SK-N-SH treated with all-trans-retinoic acid at 6 μM for 48 hours (cell line): Measurements from ENCODE around the gene TWF2.
A peak's percentile ranks its signal among the peaks of the same experiment; 100 is the strongest.

Experiments used
- ARNTL ChIP-seq: fragments of 450-650 bp; formaldehyde crosslinking; IDR thresholded peaks from 2 replicates; pipeline ENCODE4 v1.5.0; 2020; ENCODE audit warnings: low read depth, mild to moderate bottlenecking, moderate library complexity, borderline replicate concordance
- BACH2 ChIP-seq: fragments of 250-450 bp; sonication (Bioruptor Pico); IDR thresholded peaks from 2 replicates; pipeline ENCODE4 v1.9.0; 2021; ENCODE audit warnings: mild to moderate bottlenecking, borderline replicate concordance
- ESRRG ChIP-seq: fragments of 250-450 bp; sonication (Bioruptor Pico); IDR thresholded peaks from 2 replicates; pipeline ENCODE4 v1.6.1; 2021; ENCODE audit warnings: mild to moderate bottlenecking
- RARB ChIP-seq: fragments of 250-450 bp; sonication (Bioruptor Pico); IDR thresholded peaks from 2 replicates; pipeline ENCODE4 v1.8.0; 2021; ENCODE audit warnings: mild to moderate bottlenecking, moderate library complexity
- TCF4 ChIP-seq: fragments of 250-450 bp; sonication (Bioruptor Pico); IDR thresholded peaks from 2 replicates; pipeline ENCODE4 v1.8.0; 2021; ENCODE audit warnings: mild to moderate bottlenecking, moderate library complexity, borderline replicate concordance
- ZC3H10 ChIP-seq: fragments of 250-450 bp; sonication (Bioruptor Pico); IDR thresholded peaks from 2 replicates; pipeline ENCODE4 v1.5.1; 2021; ENCODE audit warnings: mild to moderate bottlenecking, moderate library complexity
- ZFP3 ChIP-seq: fragments of 250-450 bp; sonication (Bioruptor Pico); IDR thresholded peaks from 2 replicates; pipeline ENCODE4 v1.5.0; 2020; ENCODE audit warnings: mild to moderate bottlenecking, moderate library complexity
- ZFP30 ChIP-seq: fragments of 450-650 bp; formaldehyde crosslinking; IDR thresholded peaks from 2 replicates; pipeline ENCODE4 v1.5.0; 2022; ENCODE audit warnings: mild to moderate bottlenecking, moderate library complexity
- TF ChIP-seq, protein P1 (sequence below): fragments of 250-450 bp; sonication (Bioruptor Pico); IDR thresholded peaks from 2 replicates; pipeline ENCODE4 v1.8.0; 2020; ENCODE audit warnings: mild to moderate bottlenecking, moderate library complexity, borderline replicate concordance
- TF ChIP-seq, protein P2 (sequence below): fragments of 250-450 bp; sonication (Bioruptor Pico); IDR thresholded peaks from 2 replicates; pipeline ENCODE4 v1.5.1; 2020; ENCODE audit warnings: low read depth, mild to moderate bottlenecking, moderate library complexity
- TF ChIP-seq, protein P3 (sequence below): fragments of 250-450 bp; sonication (Bioruptor Pico); IDR thresholded peaks from 2 replicates; pipeline ENCODE4 v1.8.0; 2021; ENCODE audit warnings: low read depth, mild to moderate bottlenecking, moderate library complexity, borderline replicate concordance

GRCh38 chr3:52216585-52217408, 22.2 kb downstream of the TWF2 start:
- TF ChIP-seq, protein P1, sequence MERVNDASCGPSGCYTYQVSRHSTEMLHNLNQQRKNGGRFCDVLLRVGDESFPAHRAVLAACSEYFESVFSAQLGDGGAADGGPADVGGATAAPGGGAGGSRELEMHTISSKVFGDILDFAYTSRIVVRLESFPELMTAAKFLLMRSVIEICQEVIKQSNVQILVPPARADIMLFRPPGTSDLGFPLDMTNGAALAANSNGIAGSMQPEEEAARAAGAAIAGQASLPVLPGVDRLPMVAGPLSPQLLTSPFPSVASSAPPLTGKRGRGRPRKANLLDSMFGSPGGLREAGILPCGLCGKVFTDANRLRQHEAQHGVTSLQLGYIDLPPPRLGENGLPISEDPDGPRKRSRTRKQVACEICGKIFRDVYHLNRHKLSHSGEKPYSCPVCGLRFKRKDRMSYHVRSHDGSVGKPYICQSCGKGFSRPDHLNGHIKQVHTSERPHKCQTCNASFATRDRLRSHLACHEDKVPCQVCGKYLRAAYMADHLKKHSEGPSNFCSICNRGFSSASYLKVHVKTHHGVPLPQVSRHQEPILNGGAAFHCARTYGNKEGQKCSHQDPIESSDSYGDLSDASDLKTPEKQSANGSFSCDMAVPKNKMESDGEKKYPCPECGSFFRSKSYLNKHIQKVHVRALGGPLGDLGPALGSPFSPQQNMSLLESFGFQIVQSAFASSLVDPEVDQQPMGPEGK (CRISPR knock-in tag): no peak
- no peak for TF ChIP-seq BACH2 (CRISPR knock-in tag)
- TF ChIP-seq ZFP30: no peak
- no peak for TF ChIP-seq ARNTL (CRISPR knock-in tag)
- TF ChIP-seq, protein P2, sequence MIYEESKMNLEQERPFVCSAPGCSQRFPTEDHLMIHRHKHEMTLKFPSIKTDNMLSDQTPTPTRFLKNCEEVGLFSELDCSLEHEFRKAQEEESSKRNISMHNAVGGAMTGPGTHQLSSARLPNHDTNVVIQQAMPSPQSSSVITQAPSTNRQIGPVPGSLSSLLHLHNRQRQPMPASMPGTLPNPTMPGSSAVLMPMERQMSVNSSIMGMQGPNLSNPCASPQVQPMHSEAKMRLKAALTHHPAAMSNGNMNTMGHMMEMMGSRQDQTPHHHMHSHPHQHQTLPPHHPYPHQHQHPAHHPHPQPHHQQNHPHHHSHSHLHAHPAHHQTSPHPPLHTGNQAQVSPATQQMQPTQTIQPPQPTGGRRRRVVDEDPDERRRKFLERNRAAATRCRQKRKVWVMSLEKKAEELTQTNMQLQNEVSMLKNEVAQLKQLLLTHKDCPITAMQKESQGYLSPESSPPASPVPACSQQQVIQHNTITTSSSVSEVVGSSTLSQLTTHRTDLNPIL: no peak
- TF ChIP-seq ESRRG (CRISPR knock-in tag): no peak
- no peak for TF ChIP-seq RARB (CRISPR knock-in tag)
- TF ChIP-seq ZFP3 (CRISPR knock-in tag): 0 out of 2 replicates have a peak, but pooled peaks have one; percentile 29
- no peak for TF ChIP-seq TCF4 (CRISPR knock-in tag)
- TF ChIP-seq, protein P3, sequence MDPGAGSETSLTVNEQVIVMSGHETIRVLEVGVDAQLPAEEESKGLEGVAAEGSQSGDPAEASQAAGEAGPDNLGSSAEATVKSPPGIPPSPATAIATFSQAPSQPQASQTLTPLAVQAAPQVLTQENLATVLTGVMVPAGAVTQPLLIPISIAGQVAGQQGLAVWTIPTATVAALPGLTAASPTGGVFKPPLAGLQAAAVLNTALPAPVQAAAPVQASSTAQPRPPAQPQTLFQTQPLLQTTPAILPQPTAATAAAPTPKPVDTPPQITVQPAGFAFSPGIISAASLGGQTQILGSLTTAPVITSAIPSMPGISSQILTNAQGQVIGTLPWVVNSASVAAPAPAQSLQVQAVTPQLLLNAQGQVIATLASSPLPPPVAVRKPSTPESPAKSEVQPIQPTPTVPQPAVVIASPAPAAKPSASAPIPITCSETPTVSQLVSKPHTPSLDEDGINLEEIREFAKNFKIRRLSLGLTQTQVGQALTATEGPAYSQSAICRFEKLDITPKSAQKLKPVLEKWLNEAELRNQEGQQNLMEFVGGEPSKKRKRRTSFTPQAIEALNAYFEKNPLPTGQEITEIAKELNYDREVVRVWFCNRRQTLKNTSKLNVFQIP (CRISPR knock-in tag): no peak
- no peak for TF ChIP-seq ZC3H10 (CRISPR knock-in tag)
